GM18498 (cell line): ENCODE results near the gene TULP1.
"Not testable (repeated sequence)": the region's sequence is repeated elsewhere in the genome, so short reads cannot be mapped to it uniquely, and the experiment has no call there.

ENCODE experiments used
- ATAC-seq: cut with Tn5 transposase; IDR thresholded peaks from one replicate; pipeline ENCODE4 v1.9.1; 2021; ENCODE audit warnings: mild to moderate bottlenecking, moderate library complexity; ENCODE audit not compliant: unreplicated experiment

Gene TULP1

GRCh38 chr6:35522151-35522550, 9.5 kb upstream of the TULP1 start:
- no peak for ATAC-seq

- no peak for ATAC-seq
Measured at GRCh38 chr6:35521235-35521634, 8.5 kb upstream of the TULP1 start.

- no peak for ATAC-seq
Measured at GRCh38 chr6:35519313-35520015, 6.8 kb upstream of the TULP1 start.

- ATAC-seq: no peak
Measured at GRCh38 chr6:35518566-35519312, 6.0 kb upstream of the TULP1 start.

GRCh38 chr6:35517978-35518377, 5.3 kb upstream of the TULP1 start:
- not testable (repeated sequence) for ATAC-seq

GRCh38 chr6:35516712-35517111, 4.0 kb upstream of the TULP1 start:
- no peak for ATAC-seq

- ATAC-seq: not testable (repeated sequence)
Measured at GRCh38 chr6:35515939-35516338, 3.2 kb upstream of the TULP1 start.

GRCh38 chr6:35514587-35514986, 1.9 kb upstream of the TULP1 start:
- no peak for ATAC-seq

- no peak for ATAC-seq
Measured at GRCh38 chr6:35512006-35512405, 690 bp downstream of the TULP1 start.

GRCh38 chr6:35511562-35511941, 1.1 kb downstream of the TULP1 start:
- ATAC-seq: no peak

- no peak for ATAC-seq
Measured at GRCh38 chr6:35510916-35511561, 1.7 kb downstream of the TULP1 start.

- no peak for ATAC-seq
Measured at GRCh38 chr6:35508542-35508941, 4.2 kb downstream of the TULP1 start.

- ATAC-seq: no peak
Measured at GRCh38 chr6:35508027-35508426, 4.7 kb downstream of the TULP1 start.

- no peak for ATAC-seq
Measured at GRCh38 chr6:35507221-35507620, 5.5 kb downstream of the TULP1 start.

- no peak for ATAC-seq
Measured at GRCh38 chr6:35506536-35506935, 6.2 kb downstream of the TULP1 start.

- ATAC-seq: no peak
Measured at GRCh38 chr6:35505999-35506412, 6.7 kb downstream of the TULP1 start.

- ATAC-seq: no peak
Measured at GRCh38 chr6:35503534-35503933, 9.2 kb downstream of the TULP1 start.

GRCh38 chr6:35501784-35502183, 10.9 kb downstream of the TULP1 start:
- ATAC-seq: no peak

GRCh38 chr6:35500782-35501181, 11.9 kb downstream of the TULP1 start:
- no peak for ATAC-seq

GRCh38 chr6:35499372-35499771, 13.3 kb downstream of the TULP1 start:
- ATAC-seq: no peak

- ATAC-seq: no peak
Measured at GRCh38 chr6:35498422-35499067, 14.2 kb downstream of the TULP1 start.
